DOHH2 (cell line): ENCODE results near the gene PTPRN2.

ENCODE experiments used
- EZH2phosphoT487 ChIP-seq: fragments of 200-600 bp; sonication (generic); IDR thresholded peaks from 2 replicates; pipeline ENCODE4 v1.6.1; 2017; ENCODE audit warnings: borderline replicate concordance, mild to moderate bottlenecking, antibody characterized with exemption, low read length, moderate library complexity, mixed read lengths
- TF ChIP-seq, protein P1 (sequence below): fragments of 200-600 bp; sonication (generic); IDR thresholded peaks from one replicate; pipeline ENCODE4 v1.5.1; 2014; ENCODE audit warnings: antibody characterized with exemption, mild to moderate bottlenecking, low read depth, low read length; ENCODE audit not compliant: poor library complexity, severe bottlenecking

DNA sequence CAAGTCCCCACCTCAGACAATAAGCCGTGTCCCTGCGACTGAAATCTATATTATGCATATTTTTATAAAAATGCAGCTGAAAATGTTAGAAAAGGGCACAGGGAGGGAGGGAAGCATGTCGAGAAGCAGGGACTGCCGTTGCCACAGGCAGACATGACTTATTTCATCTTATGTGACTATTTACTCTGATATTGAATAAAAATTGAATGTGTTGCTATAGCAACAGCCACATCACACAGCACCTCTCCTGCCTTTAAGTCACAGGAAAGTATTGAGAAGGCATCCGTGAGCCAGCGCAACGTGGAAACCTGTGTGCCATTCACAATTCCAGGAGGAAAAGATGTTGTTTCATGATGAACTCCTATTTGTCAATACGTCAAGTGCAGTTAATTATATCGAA, 701.4 kb downstream of the PTPRN2 start:
- TF ChIP-seq, protein P1, sequence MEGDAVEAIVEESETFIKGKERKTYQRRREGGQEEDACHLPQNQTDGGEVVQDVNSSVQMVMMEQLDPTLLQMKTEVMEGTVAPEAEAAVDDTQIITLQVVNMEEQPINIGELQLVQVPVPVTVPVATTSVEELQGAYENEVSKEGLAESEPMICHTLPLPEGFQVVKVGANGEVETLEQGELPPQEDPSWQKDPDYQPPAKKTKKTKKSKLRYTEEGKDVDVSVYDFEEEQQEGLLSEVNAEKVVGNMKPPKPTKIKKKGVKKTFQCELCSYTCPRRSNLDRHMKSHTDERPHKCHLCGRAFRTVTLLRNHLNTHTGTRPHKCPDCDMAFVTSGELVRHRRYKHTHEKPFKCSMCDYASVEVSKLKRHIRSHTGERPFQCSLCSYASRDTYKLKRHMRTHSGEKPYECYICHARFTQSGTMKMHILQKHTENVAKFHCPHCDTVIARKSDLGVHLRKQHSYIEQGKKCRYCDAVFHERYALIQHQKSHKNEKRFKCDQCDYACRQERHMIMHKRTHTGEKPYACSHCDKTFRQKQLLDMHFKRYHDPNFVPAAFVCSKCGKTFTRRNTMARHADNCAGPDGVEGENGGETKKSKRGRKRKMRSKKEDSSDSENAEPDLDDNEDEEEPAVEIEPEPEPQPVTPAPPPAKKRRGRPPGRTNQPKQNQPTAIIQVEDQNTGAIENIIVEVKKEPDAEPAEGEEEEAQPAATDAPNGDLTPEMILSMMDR = no peak
- TF ChIP-seq EZH2phosphoT487 = no peak
